HL-60 (cell line): ENCODE results near the gene CLIC4.

Source experiments
- POLR2AphosphoS5 ChIP-seq: IDR thresholded peaks from 2 replicates; pipeline ENCODE4 v1.6.1; 2012; ENCODE audit warnings: low read depth
- SPI1 ChIP-seq: IDR thresholded peaks from 2 replicates; pipeline ENCODE4 v1.6.1; 2012; ENCODE audit warnings: low read depth, mild to moderate bottlenecking, borderline replicate concordance
- TF ChIP-seq, protein P1 (sequence below): IDR thresholded peaks from one replicate; pipeline ENCODE4 v1.5.1; 2011; ENCODE audit warnings: low read length, control low read depth, inconsistent platforms; ENCODE audit not compliant: insufficient read depth
- TF ChIP-seq, protein P2 (sequence below): IDR thresholded peaks from 2 replicates; pipeline ENCODE4 v1.6.1; 2012; ENCODE audit warnings: low read depth; ENCODE audit not compliant: insufficient replicate concordance

- TF ChIP-seq, protein P1, sequence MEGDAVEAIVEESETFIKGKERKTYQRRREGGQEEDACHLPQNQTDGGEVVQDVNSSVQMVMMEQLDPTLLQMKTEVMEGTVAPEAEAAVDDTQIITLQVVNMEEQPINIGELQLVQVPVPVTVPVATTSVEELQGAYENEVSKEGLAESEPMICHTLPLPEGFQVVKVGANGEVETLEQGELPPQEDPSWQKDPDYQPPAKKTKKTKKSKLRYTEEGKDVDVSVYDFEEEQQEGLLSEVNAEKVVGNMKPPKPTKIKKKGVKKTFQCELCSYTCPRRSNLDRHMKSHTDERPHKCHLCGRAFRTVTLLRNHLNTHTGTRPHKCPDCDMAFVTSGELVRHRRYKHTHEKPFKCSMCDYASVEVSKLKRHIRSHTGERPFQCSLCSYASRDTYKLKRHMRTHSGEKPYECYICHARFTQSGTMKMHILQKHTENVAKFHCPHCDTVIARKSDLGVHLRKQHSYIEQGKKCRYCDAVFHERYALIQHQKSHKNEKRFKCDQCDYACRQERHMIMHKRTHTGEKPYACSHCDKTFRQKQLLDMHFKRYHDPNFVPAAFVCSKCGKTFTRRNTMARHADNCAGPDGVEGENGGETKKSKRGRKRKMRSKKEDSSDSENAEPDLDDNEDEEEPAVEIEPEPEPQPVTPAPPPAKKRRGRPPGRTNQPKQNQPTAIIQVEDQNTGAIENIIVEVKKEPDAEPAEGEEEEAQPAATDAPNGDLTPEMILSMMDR = no peak
- no peak for TF ChIP-seq POLR2AphosphoS5
- no peak for TF ChIP-seq SPI1
- TF ChIP-seq, protein P2, sequence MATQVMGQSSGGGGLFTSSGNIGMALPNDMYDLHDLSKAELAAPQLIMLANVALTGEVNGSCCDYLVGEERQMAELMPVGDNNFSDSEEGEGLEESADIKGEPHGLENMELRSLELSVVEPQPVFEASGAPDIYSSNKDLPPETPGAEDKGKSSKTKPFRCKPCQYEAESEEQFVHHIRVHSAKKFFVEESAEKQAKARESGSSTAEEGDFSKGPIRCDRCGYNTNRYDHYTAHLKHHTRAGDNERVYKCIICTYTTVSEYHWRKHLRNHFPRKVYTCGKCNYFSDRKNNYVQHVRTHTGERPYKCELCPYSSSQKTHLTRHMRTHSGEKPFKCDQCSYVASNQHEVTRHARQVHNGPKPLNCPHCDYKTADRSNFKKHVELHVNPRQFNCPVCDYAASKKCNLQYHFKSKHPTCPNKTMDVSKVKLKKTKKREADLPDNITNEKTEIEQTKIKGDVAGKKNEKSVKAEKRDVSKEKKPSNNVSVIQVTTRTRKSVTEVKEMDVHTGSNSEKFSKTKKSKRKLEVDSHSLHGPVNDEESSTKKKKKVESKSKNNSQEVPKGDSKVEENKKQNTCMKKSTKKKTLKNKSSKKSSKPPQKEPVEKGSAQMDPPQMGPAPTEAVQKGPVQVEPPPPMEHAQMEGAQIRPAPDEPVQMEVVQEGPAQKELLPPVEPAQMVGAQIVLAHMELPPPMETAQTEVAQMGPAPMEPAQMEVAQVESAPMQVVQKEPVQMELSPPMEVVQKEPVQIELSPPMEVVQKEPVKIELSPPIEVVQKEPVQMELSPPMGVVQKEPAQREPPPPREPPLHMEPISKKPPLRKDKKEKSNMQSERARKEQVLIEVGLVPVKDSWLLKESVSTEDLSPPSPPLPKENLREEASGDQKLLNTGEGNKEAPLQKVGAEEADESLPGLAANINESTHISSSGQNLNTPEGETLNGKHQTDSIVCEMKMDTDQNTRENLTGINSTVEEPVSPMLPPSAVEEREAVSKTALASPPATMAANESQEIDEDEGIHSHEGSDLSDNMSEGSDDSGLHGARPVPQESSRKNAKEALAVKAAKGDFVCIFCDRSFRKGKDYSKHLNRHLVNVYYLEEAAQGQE = no peak
Observed at GRCh38 chr1:24857507-24858133, 112.4 kb downstream of the CLIC4 start.
